ENCODE results near the gene AK3.
A peak's percentile ranks its signal among the peaks of the same experiment; 100 is the strongest.
"Not testable (repeated sequence)": the region's sequence is repeated elsewhere in the genome, so short reads cannot be mapped to it uniquely, and the experiment has no call there.

The AK3 gene

DNA sequence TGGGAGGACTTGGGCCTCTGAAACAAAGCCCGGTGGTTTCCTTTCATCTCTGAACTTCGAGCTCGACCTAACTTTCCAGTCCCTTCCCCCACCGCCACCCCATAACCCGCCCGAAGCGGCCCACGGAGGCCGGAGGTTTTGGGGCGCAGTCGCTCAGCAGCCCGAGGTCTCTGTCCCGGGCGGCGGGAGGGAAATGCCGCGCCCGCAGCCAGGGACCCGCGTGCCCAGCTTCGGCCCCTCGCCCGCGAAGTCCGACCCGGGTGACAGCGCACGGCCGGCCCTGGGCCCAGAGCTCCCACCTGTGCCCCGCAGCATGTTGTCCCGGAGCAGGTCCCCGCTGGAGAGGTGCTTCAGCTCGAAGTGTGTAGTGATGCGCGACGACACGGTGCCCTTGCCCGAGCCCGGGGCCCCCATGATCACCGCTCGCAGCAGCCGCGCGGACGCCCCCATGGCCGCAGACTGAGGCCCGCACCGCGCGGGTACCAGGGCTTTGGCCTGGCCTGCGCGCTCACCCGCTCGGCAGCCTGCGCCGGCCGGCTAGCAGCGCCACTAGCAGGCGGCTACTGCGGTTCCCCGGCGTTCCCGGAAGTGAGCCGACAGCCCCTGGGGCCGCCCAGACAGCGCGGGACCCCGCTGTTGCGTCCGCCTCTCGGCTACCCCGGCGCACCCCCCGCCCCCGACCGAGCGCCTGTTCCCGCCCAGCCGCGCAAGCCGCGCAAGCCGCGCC, at the start of gene AK3:
Gene AK3 (minus strand): TSS at position 565 of the 727 bp plus-strand sequence. CDS start 115 bp downstream, at position 450.
- peak; percentile 87 for DNase-seq (ENCODE audit: low read depth)

GRCh38 chr9:4788703-4789102, 47.7 kb upstream of the AK3 start:
- no peak for DNase-seq (ENCODE audit: low read depth)

- no peak for DNase-seq (ENCODE audit: low read depth)
Observed at GRCh38 chr9:4787876-4788275, 46.9 kb upstream of the AK3 start.

DNA sequence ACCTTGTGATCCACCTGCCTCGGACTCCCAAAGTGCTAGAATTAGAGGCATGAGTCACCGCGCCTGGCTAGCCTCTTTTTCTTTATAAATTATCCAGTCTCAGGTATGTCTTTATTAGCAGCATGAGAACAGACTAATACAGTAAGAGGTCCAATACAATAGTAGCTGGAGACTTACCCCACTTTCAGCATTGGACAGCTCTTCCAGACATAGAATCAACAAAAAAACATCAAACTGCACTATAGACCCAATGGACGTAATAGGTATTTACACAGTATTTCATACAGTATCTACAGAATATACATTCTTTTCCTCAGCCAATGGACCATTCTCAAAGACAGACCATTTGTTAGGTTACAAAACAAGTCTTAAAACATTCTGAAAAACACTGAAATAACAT, 45.6 kb upstream of the AK3 start:
- no peak for DNase-seq (ENCODE audit: low read depth)

GRCh38 chr9:4784403-4784802, 43.4 kb upstream of the AK3 start:
- no peak for DNase-seq (ENCODE audit: low read depth)

- not testable (repeated sequence) for DNase-seq (ENCODE audit: low read depth)
Observed at GRCh38 chr9:4783191-4783590, 42.2 kb upstream of the AK3 start.

DNA sequence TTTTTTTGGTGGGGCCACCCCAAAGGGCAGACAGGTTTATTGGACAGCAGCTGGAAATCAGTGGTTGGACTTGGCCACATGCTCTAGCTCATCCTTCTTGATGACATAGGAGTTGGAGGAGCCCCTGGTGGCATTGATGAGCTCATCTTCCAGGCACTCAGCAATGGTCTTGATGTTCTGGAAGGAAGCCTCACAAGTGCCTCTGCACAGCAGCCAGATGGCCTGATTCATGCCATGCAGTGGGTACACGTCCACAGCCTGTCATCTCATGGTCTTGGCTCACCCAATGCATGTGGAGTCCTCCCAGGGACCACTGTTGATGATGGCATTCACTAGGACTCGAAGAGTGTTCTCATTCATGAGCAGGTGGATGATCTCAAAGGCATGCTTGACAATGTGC, 40.4 kb upstream of the AK3 start:
- DNase-seq (ENCODE audit: low read depth): no peak

GRCh38 chr9:4780651-4781050, 39.6 kb upstream of the AK3 start:
- DNase-seq (ENCODE audit: low read depth): no peak

DNA sequence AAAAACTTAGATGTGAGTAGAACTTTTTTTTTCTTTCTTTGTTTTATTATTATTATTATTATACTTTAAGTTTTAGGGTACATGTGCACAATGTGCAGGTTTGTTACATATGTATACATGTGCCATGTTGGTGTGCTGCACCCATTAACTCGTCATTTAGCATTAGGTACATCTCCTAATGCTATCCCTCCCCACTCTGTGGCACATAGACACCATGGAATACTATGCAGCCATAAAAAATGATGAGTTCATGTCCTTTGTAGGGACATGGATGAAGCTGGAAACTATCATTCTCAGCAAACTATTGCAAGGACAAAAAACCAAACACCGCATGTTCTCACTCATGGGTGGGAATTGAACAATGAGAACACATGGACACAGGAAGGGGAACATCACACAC, 34.0 kb upstream of the AK3 start:
- DNase-seq (ENCODE audit: low read depth): not testable (repeated sequence)

GRCh38 chr9:4774209-4774608, 33.2 kb upstream of the AK3 start:
- no peak for DNase-seq (ENCODE audit: low read depth)

GRCh38 chr9:4771788-4772187, 30.8 kb upstream of the AK3 start:
- no peak for DNase-seq (ENCODE audit: low read depth)

GRCh38 chr9:4769321-4770080, 28.5 kb upstream of the AK3 start:
- DNase-seq (ENCODE audit: low read depth): no peak

DNA sequence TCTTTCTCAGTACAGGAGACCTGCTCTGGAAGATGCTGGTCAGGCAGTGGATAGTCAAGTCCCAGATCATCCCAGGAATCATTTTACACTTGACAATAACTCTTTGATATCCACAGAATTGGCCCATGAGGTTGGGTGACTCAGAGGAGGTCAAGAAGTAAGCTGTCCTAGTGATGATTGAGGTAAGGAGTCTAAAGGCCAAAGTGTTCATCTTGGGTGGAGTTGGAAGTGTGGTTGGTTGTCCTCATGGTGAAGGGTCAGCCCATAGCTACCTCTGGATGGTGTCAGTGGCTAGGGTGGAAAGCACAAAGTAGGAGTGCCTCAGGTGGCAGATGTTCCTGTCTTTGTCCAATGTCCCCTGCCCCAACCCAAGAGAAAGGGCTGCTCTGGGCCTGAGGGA, 27.7 kb upstream of the AK3 start:
- no peak for DNase-seq (ENCODE audit: low read depth)

DNA sequence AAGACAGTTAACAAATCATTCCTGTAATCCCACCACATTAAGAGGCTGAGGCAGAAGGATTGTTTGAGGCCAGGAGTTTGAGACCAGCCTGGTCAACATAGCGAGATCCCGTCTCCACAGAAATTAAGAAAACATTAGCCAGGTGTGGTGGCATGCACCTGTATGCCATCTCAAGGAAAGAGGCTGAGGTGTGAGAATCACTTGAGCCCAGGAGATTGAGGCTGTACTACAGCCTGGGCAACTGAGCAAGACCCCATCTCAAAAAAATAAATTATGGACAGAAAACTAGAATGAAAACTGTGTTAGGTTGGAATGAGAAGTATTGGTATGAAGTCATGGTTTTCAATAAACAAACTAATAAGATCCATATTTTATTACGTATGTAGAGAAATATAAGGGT, 23.0 kb upstream of the AK3 start:
- DNase-seq (ENCODE audit: low read depth): no peak

- DNase-seq (ENCODE audit: low read depth): no peak
Observed at GRCh38 chr9:4762886-4763541, 22.0 kb upstream of the AK3 start.

GRCh38 chr9:4762108-4762885, 21.3 kb upstream of the AK3 start:
- peak; percentile 62 for DNase-seq (ENCODE audit: low read depth)

DNA sequence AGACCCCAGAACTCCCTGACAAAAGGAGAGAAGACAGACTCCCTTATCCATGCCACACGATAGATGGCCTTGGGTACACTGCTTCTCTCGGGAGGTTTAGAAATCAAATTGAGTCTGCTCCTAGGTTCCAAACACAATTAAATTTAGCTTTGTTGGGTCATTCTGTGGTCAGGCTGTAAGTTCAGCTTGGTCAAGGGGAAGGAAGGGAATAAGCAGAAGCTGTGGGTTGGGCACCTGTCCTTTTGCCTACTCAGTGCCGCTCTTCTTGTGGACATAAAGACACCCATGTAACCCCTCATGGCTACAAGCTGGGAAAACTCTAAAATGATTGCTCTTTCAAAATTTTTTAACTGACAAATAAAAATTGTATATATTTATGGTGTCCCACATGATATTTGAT, 19.1 kb upstream of the AK3 start:
- no peak for DNase-seq (ENCODE audit: low read depth)

DNA sequence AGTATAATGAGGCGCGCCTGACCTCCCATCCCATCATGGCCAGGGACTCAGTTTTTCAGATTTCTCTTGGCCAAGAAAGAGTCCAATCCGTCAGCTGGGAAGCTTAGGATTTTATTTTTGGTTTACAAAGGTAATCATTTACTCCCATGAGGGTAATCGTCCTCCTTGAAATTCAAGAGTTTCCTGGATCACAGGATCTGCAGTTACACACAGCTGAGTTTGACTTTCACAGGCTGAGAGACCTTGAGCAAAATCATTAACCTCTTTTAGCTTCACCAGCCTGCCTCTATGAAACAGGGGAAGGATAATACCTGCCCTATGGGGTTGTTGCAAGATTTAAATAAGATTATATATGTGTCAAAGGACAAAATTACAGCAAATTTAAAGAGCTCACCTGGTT, 15.4 kb upstream of the AK3 start:
- DNase-seq (ENCODE audit: low read depth): no peak

GRCh38 chr9:4755026-4755609, 14.1 kb upstream of the AK3 start:
- no peak for DNase-seq (ENCODE audit: low read depth)

GRCh38 chr9:4754530-4754929, 13.5 kb upstream of the AK3 start:
- not testable (repeated sequence) for DNase-seq (ENCODE audit: low read depth)

DNA sequence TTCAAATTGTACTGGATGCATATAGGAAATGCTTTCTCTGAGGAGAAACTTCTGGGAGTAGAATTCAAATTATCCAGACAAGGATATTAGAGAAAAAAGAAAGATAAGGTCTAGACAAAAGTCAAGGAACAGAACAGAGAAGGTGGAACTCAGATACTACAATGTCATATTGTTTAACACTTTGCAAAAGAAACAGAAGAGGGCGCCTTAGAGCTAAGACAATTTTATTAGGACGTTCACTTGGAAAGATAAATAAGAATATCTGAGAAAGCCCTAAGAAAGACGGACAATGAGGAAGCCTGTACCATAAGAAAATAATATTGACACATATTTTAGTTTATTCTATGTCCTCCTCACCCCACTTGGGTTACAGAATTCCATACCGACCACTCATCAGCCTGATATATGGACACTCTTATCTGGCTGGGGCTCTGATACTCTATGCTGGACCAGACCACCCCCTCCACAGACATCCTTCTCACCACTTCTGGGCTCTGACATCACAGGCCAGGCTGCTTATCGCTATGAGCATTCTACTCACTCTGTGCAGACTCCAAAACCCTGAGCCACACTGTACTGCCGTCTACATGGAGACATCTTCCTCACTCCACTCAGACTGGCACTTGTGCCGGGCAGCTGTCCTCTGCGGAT, 9.1 kb upstream of the AK3 start:
- DNase-seq (ENCODE audit: low read depth): no peak
